ENCODE data around the gene RASSF8. TPM values are rescaled to one million over a fixed set of nuclear protein-coding genes. Genes with fewer than 3 reads are reported as not detected.

Gene RASSF8
- total and polyA plus RNA-seq, 2 of the 8 experiments (the other 6 are each of a cell fraction or from before 2014, with no cell fraction given) = 6.4 to 46.7 TPM

GRCh38 chr12:26124446-26125399 is 166.2 kb downstream of the RASSF8 start, which contains the start of gene BHLHE41:
Gene BHLHE41 (minus strand): TSS chr12:26125037. CDS start chr12:26124779, 258 bp downstream.
- WGBS, 2 experiments (ENCODE audit: extremely low coverage in 1 of 2, insufficient coverage in 1 of 2, insufficient read length in 1 of 2, insufficient replicate concordance in 2 of 2, low coverage in 1 of 2, low lambda C conversion rate in 2 of 2, missing lambda C conversion rate in 1 of 2) = 2% methylated on average over 33 of the region's 54 CpGs; no CpG with 5 or more reads in 1 of the 2 experiments
- H3K9ac ChIP-seq (replicated peaks in 1 of 4; ENCODE audit: extremely low read depth in 1 of 4, low read depth in 3 of 4, low read length in 3 of 4) = no peak within 1 kb of the TSS; a peak in 3 of 7 replicates
- CTCF ChIA-PET (ENCODE audit: partially characterized antibody) = interaction anchor here (0.6 to 1.6 kb wide), 8 partner anchors 11 to 698 kb away, joined by 3 to 5 read pairs (median 4); no protein-coding TSS in a partner anchor
- TF ChIP-seq TAF7 (optimal IDR thresholded peaks at IDR 0.05; ENCODE audit: borderline replicate concordance, low read depth, low read length) = no peak
- no peak for TF ChIP-seq ATF2 (IDR thresholded peaks at IDR 0.05; ENCODE audit: low read length)
- TF ChIP-seq RBBP5 (IDR thresholded peaks at IDR 0.05; ENCODE audit: borderline replicate concordance, low read depth, low read length) = peak; percentile 66; the same call in 1 of the 2 replicates
- no peak for TF ChIP-seq CBX5 (IDR thresholded peaks at IDR 0.05; ENCODE audit: low read depth, low read length)
- TF ChIP-seq SRF (IDR thresholded peaks at IDR 0.05; ENCODE audit: low read depth, low read length) = no peak
- TF ChIP-seq BCL11A (IDR thresholded peaks at IDR 0.05; ENCODE audit: low read depth in 2 of 2, low read length in 2 of 2) = no peak
- TF ChIP-seq NRF1 (IDR thresholded peaks at IDR 0.05; ENCODE audit: low read depth, low read length) = no peak
- no peak for TF ChIP-seq RAD21 (IDR thresholded peaks at IDR 0.05 in 1 of 2, conservative IDR thresholded peaks at IDR 0.05 in 1 of 2; ENCODE audit: low read depth in 2 of 2, low read length in 2 of 2)

More at GRCh38 chr12:26124446-26125399, 166.2 kb downstream of the RASSF8 start, which contains the start of gene BHLHE41:
- POLR2A ChIA-PET (ENCODE audit: partially characterized antibody) = interaction anchor here (0.9 to 4.7 kb wide), 4 partner anchors 9 to 25 kb away, joined by 3 to 42 read pairs (median 5); no protein-coding TSS in a partner anchor
- H3K4ac ChIP-seq (replicated peaks; ENCODE audit: insufficient read length, low read depth, low read length) = no peak within 1 kb of the TSS
- peak within 1 kb of the TSS; percentile 75; the same call in 1 of the 2 replicates for H2BK5ac ChIP-seq (ENCODE audit: low read depth, low read length)
- no peaks in the 10 kb centered on the region for H4K20me1 ChIP-seq (replicated peaks in 1 of 2; ENCODE audit: control insufficient read depth in 1 of 2, insufficient read depth in 2 of 2, low read length in 2 of 2)
- peaks cover 0 to 14% (median 8%) of the 10 kb centered on the region in 4 experiments; a peak in 6 of 7 replicates for H3K4me1 ChIP-seq (replicated peaks in 1 of 4; ENCODE audit: control insufficient read depth in 3 of 4, insufficient read depth in 4 of 4, low read length in 3 of 4)
- no peak within 1 kb of the TSS for H3K27ac ChIP-seq (ENCODE audit: low read depth, low read length)
- peak within 1 kb of the TSS; percentile 69; the same call in 1 of the 2 replicates for H4K8ac ChIP-seq (ENCODE audit: extremely low read depth, insufficient read depth, low read length)
- H4K5ac ChIP-seq (ENCODE audit: insufficient read length, low read depth, low read length) = peak within 1 kb of the TSS; percentile 26
- H2AFZ ChIP-seq (ENCODE audit: low read length) = peak within 1 kb of the TSS; percentile 92
- DNase-seq (ENCODE audit: low read depth in 1 of 2, low spot score in 2 of 2) = no peak
- H3K79me1 ChIP-seq (ENCODE audit: low read depth, low read length) = no peaks in the 10 kb centered on the region
- H2BK120ac ChIP-seq (replicated peaks; ENCODE audit: low read depth, low read length) = peak within 1 kb of the TSS; percentile 48
- H3K23ac ChIP-seq (ENCODE audit: insufficient read length) = no peak within 1 kb of the TSS
- no peak within 1 kb of the TSS for H3K14ac ChIP-seq (ENCODE audit: insufficient read length)
- peak within 1 kb of the TSS; percentile 83 for H3K18ac ChIP-seq (ENCODE audit: extremely low read depth, low read length)
- peaks cover 0 to 5% (median 0%) of the 10 kb centered on the region in 4 experiments; a peak in 1 of 8 replicates for H3K36me3 ChIP-seq (ENCODE audit: control insufficient read depth in 2 of 4, insufficient read depth in 4 of 4, low read length in 3 of 4)
- H2BK12ac ChIP-seq (ENCODE audit: low read depth, low read length) = peak within 1 kb of the TSS; percentile 99
- H3K4me3 ChIP-seq (ENCODE audit: extremely low read depth in 1 of 4, insufficient read depth in 2 of 4, low read depth in 3 of 4, low read length in 4 of 4) = peak within 1 kb of the TSS; percentile 55 to 81 (median 66)
- no peaks in the 10 kb centered on the region for H3K9me3 ChIP-seq (ENCODE audit: insufficient read depth in 2 of 2, low read depth in 1 of 2, low read length in 1 of 2)
- peaks cover 22% of the 10 kb centered on the region; the same call in 1 of the 2 replicates for H3K23me2 ChIP-seq (ENCODE audit: low read depth, low read length)
- FAIRE-seq = no peak
- peak within 1 kb of the TSS; percentile 85 to 99 for H3K4me2 ChIP-seq (ENCODE audit: insufficient read depth in 1 of 2, low read depth in 2 of 2, low read length in 2 of 2)
- H2BK15ac ChIP-seq (ENCODE audit: low read length) = no peak within 1 kb of the TSS
- peak within 1 kb of the TSS; percentile 90; the same call in 1 of the 2 replicates for H2BK20ac ChIP-seq (ENCODE audit: low read length)
- peak within 1 kb of the TSS; percentile 70 for H4K91ac ChIP-seq (replicated peaks; ENCODE audit: insufficient read length, low read length)
- H3K56ac ChIP-seq (replicated peaks; ENCODE audit: insufficient read length, low read depth, low read length) = no peak within 1 kb of the TSS
- H3K27me3 ChIP-seq (replicated peaks in 1 of 4; ENCODE audit: control insufficient read depth in 3 of 4, extremely low read depth in 1 of 4, insufficient read depth in 3 of 4, low read length in 3 of 4) = peaks cover 47 to 91% (median 74%) of the 10 kb centered on the region in 4 experiments
- H2AK5ac ChIP-seq (ENCODE audit: low read depth, low read length) = no peak within 1 kb of the TSS
- no peaks in the 10 kb centered on the region for H3K79me2 ChIP-seq (ENCODE audit: control insufficient read depth in 1 of 2, insufficient read depth in 2 of 2, low read length in 2 of 2)
